Endothelial cell of umbilical vein (primary cell): Measurements from ENCODE around the gene CFAP46. TPM values are rescaled to one million over a fixed set of nuclear protein-coding genes. Genes with fewer than 3 reads are reported as not detected.

Experiments used
- BruUV-seq: library from RNA; stranded (reverse); fragments of 400-500 nt; replicated peaks from 2 replicates; lab custom pipeline; 2021; lab: Mats Ljungman, UMichigan
- CTCF ChIA-PET: fragments of 300-600, 350-600 bp; sonication (Branson Sonifier 250); formaldehyde crosslinking; loops from one replicate; lab custom pipeline; 2021; ENCODE audit warnings: antibody characterized with exemption, inconsistent platforms; lab: Charles Lee
- POLR2A ChIA-PET: fragments of 300-600, 350-600 bp; sonication (Branson Sonifier 250); formaldehyde crosslinking; loops from one replicate; lab custom pipeline; 2021; ENCODE audit warnings: antibody characterized with exemption, inconsistent platforms; lab: Charles Lee
- DNase-seq: peaks from one replicate; pipeline ENCODE4 v3.0.0-alpha.2; 2011; ENCODE audit warnings: low read depth, low spot score
- FAIRE-seq: peaks from 2 replicates; lab custom pipeline; 2011; peaks lifted over from hg19 to GRCh38; lab: Jason Lieb, UNC
- H2AFZ ChIP-seq: 2 replicates; pipeline ENCODE4 v1.6.0; 2012; ENCODE audit warnings: low read depth, low read length, control low read depth, inconsistent platforms
- H3K27ac ChIP-seq: 2 replicates; pipeline ENCODE4 v1.5.1; 2011; ENCODE audit warnings: low read depth, mild to moderate bottlenecking, control low read depth, low read length, moderate library complexity; ENCODE audit not compliant: insufficient read depth
- H3K27me3 ChIP-seq, 2 experiments: 2 replicates each; pipeline versions ENCODE4 v1.6.0 to v1.6.1; 2011; ENCODE audit warnings: low read length in 2 of 2, mixed read lengths in 1 of 2; ENCODE audit not compliant: control insufficient read depth in 2 of 2, insufficient read depth in 2 of 2
- H3K36me3 ChIP-seq, 2 experiments: 2 replicates in 1 of 2; 3 replicates in 1 of 2; pipeline ENCODE4 v1.5.1; 2011; ENCODE audit warnings: low read length in 2 of 2, mild to moderate bottlenecking in 1 of 2, moderate library complexity in 1 of 2; ENCODE audit not compliant: control insufficient read depth in 2 of 2, insufficient read depth in 2 of 2; ENCODE audit errors: extremely low read depth in 1 of 2
- H3K4me1 ChIP-seq: 3 replicates; pipeline ENCODE4 v1.5.1; 2011; ENCODE audit warnings: mild to moderate bottlenecking, low read length; ENCODE audit not compliant: control insufficient read depth, insufficient read depth; ENCODE audit errors: extremely low read depth
- H3K4me2 ChIP-seq: 2 replicates; pipeline ENCODE4 v1.6.1; 2011; ENCODE audit warnings: low read length, control low read depth, mixed read lengths; ENCODE audit not compliant: insufficient read depth
- H3K4me3 ChIP-seq, 3 experiments: fragments of 200-600 bp in 1 of 3; sonication (generic), shearing (Covaris generic) in 1 of 3; replicated peaks in 1 of 3; 2 replicates each; pipeline ENCODE4 v1.5.1; 2011 to 2016; ENCODE audit warnings: control low read depth in 3 of 3, low read length in 3 of 3, mild to moderate bottlenecking in 2 of 3, inconsistent platforms in 1 of 3, low read depth in 1 of 3, moderate library complexity in 1 of 3; ENCODE audit not compliant: insufficient read depth in 1 of 3
- H3K79me2 ChIP-seq: 2 replicates; pipeline ENCODE4 v1.6.0; 2012; ENCODE audit warnings: low read length, inconsistent platforms; ENCODE audit not compliant: control insufficient read depth, insufficient read depth
- H3K9ac ChIP-seq: replicated peaks from 2 replicates; pipeline ENCODE3; 2011; ENCODE audit warnings: low read length, control low read depth; ENCODE audit not compliant: insufficient read depth; ENCODE audit errors: extremely low read depth
- H3K9me1 ChIP-seq: replicated peaks from 3 replicates; pipeline ENCODE4 v1.6.0; 2011; ENCODE audit warnings: mild to moderate bottlenecking, low read length; ENCODE audit not compliant: control insufficient read depth, insufficient read depth; ENCODE audit errors: extremely low read depth
- H3K9me3 ChIP-seq: replicated peaks from 2 replicates; pipeline ENCODE4 v1.5.1; 2012; ENCODE audit warnings: low read length, inconsistent platforms; ENCODE audit not compliant: control insufficient read depth, insufficient read depth
- H4K20me1 ChIP-seq: replicated peaks from 2 replicates; pipeline ENCODE3; 2011; ENCODE audit warnings: mild to moderate bottlenecking, low read length; ENCODE audit not compliant: control insufficient read depth, insufficient read depth; ENCODE audit errors: extremely low read depth
- CTCF ChIP-seq, 2 donors: IDR thresholded peaks; 1 replicate in 1 of 2; 2 replicates in 1 of 2; pipeline ENCODE4 v1.5.1; 2011; ENCODE audit warnings: low read length in 2 of 2, mild to moderate bottlenecking in 2 of 2, moderate library complexity in 2 of 2, control low read depth in 1 of 2, inconsistent platforms in 1 of 2, low read depth in 1 of 2; ENCODE audit not compliant: insufficient read depth in 1 of 2; ENCODE audit errors: extremely low read depth in 1 of 2
- FOS ChIP-seq: IDR thresholded peaks from 2 replicates; pipeline ENCODE4 v1.6.1; 2011; ENCODE audit warnings: mild to moderate bottlenecking, low read length, moderate library complexity, borderline replicate concordance; ENCODE audit not compliant: insufficient read depth
- GATA2 ChIP-seq: IDR thresholded peaks from 2 replicates; pipeline ENCODE4 v1.7.0; 2011; ENCODE audit warnings: low read depth, mild to moderate bottlenecking, moderate library complexity, mixed read lengths, low read length; ENCODE audit not compliant: insufficient read length, insufficient read depth
- MYC ChIP-seq: IDR thresholded peaks from one replicate; pipeline ENCODE4 v1.6.1; 2011; ENCODE audit warnings: mild to moderate bottlenecking, low read depth, low read length
- POLR2AphosphoS5 ChIP-seq: IDR thresholded peaks from 2 replicates; pipeline ENCODE4 v1.6.1; 2012; ENCODE audit warnings: low read depth, mild to moderate bottlenecking, control low read depth, low read length, moderate library complexity; ENCODE audit not compliant: insufficient read depth
- dilution Hi-C: fragments of 300-500 bp; cut with MboI; formaldehyde crosslinking; loops from one replicate; pipeline ENCODE4 v1.15.0; 2019; ENCODE audit warnings: low sequenced_read_pairs; ENCODE audit not compliant: extremely low pct_ligation_motif_present
- intact Hi-C: fragments of 100-400 bp; cut with micrococcal nuclease; formaldehyde crosslinking; loops from one replicate; pipeline ENCODE4 v1.10.0; 2022
- polyA plus RNA-seq, 4 experiments: library from polyadenylated mRNA; depleted of rRNA in 3 of 4; stranded (reverse) in 3 of 4; unstranded in 1 of 4; fragments of >200 nt; gene quantifications; 2 replicates each; pipeline versions ENCODE4 v1.2.1 to v1.2.3, GENCODE V29; 2011 to 2012; ENCODE audit warnings: missing spikeins in 1 of 4
- total RNA-seq: library from RNA; stranded (reverse); gene quantifications from 2 replicates; pipeline ENCODE4 v1.2.3, GENCODE V29; 2021

CFAP46 gene
- total and polyA plus RNA-seq, 2 donors (not counting 3 experiments of a cell fraction or from before 2014, with no cell fraction given): 0.75 to 0.98 TPM

- intact Hi-C loops: no loop called here
Measured at GRCh38 chr10:132850246-132850645, 92.1 kb downstream of the CFAP46 start.

More at GRCh38 chr10:132850246-132850645, 92.1 kb downstream of the CFAP46 start:
- Histone ChIP-seq H3K9me3 (no peaks in the 10 kb centered on the region), H3K79me2 (no peaks in the 10 kb centered on the region), H3K4me1 (no peaks in the 10 kb centered on the region), H3K27me3 (no peaks in the 10 kb centered on the region), H3K27ac (no peak overlapping the region), H2AFZ (no peak overlapping the region), H3K36me3 (no peaks in the 10 kb centered on the region), H3K9me1 (no peaks in the 10 kb centered on the region), H4K20me1 (no peaks in the 10 kb centered on the region), H3K4me2 (no peak overlapping the region), H3K4me3 (no peak overlapping the region), H3K9ac (no peak overlapping the region)
- no peak for FAIRE-seq
- dilution Hi-C loops: no loop called here
- CTCF ChIA-PET: interaction anchor here (1.4 kb wide), 1 partner anchor 195 kb away, joined by 5 read pairs; no protein-coding TSS in a partner anchor
- DNase-seq: no peak
- BruUV-seq: no TSS peak
- TF ChIP-seq GATA2: no peak
- no peak for TF ChIP-seq CTCF (IDR thresholded peaks at IDR 0.05; ENCODE audit: extremely low read depth in 1 of 2, insufficient read depth in 1 of 2, low read depth in 1 of 2, low read length in 2 of 2)
- no peak for TF ChIP-seq FOS
- TF ChIP-seq MYC: no peak
- no peak for TF ChIP-seq POLR2AphosphoS5
- POLR2A ChIA-PET: no interaction called here
